GM23338 (cell line): Measurements from ENCODE around the gene RYR2. TPM values are rescaled to one million over a fixed set of nuclear protein-coding genes. Genes with fewer than 3 reads are reported as not detected.
"Not testable (repeated sequence)": the region's sequence is repeated elsewhere in the genome, so short reads cannot be mapped to it uniquely, and the experiment has no call there.

Source experiments
- ATAC-seq: fragments of 200-7000 bp; cut with Tn5 transposase; 3 replicates; pipeline ENCODE4 v1.9.1; 2020
- DNase-seq: peaks from one replicate; pipeline ENCODE4 v3.0.0-alpha.2; 2015; ENCODE audit warnings: low spot score
- H2AFZ ChIP-seq: fragments of 200-600 bp; sonication (generic); 2 replicates; pipeline ENCODE4 v1.8.0; 2016; ENCODE audit warnings: antibody characterized with exemption, mild to moderate bottlenecking, moderate library complexity
- H3F3A ChIP-seq: fragments of 200-600 bp; sonication (generic); replicated peaks from 2 replicates; pipeline ENCODE4 v1.8.0; 2017; ENCODE audit warnings: antibody characterized with exemption, mixed run types, low read depth
- H3K27ac ChIP-seq: fragments of 200-600 bp; sonication (generic); 2 replicates; pipeline ENCODE4 v1.6.1; 2016; ENCODE audit warnings: low read depth
- H3K27me3 ChIP-seq: fragments of 200-600 bp; sonication (generic); 2 replicates; pipeline ENCODE4 v1.8.0; 2016; ENCODE audit warnings: mild to moderate bottlenecking, mixed run types, moderate library complexity; ENCODE audit not compliant: insufficient read depth
- H3K36me3 ChIP-seq: fragments of 200-600 bp; sonication (generic); 2 replicates; pipeline ENCODE4 v1.8.0; 2016; ENCODE audit warnings: mild to moderate bottlenecking; ENCODE audit not compliant: insufficient read depth
- H3K4me1 ChIP-seq: fragments of 200-600 bp; sonication (generic); 2 replicates; pipeline ENCODE4 v1.8.0; 2016; ENCODE audit warnings: mild to moderate bottlenecking, moderate library complexity; ENCODE audit not compliant: insufficient read depth
- H3K4me2 ChIP-seq: fragments of 200-600 bp; sonication (generic); 2 replicates; pipeline ENCODE4 v1.7.1; 2017; ENCODE audit warnings: mixed run types
- H3K4me3 ChIP-seq: fragments of 200-600 bp; sonication (generic); 2 replicates; pipeline ENCODE4 v1.6.1; 2016; ENCODE audit warnings: mixed run types
- H3K79me2 ChIP-seq: fragments of 200-600 bp; sonication (generic); replicated peaks from 2 replicates; pipeline ENCODE4 v1.8.0; 2017; ENCODE audit warnings: mild to moderate bottlenecking; ENCODE audit not compliant: insufficient read depth
- H3K9me2 ChIP-seq: fragments of 200-600 bp; sonication (generic); 2 replicates; pipeline ENCODE4 v1.8.0; 2017; ENCODE audit not compliant: insufficient read depth
- H4K20me1 ChIP-seq: fragments of 200-600 bp; sonication (generic); replicated peaks from 2 replicates; pipeline ENCODE4 v1.8.0; 2017; ENCODE audit warnings: mild to moderate bottlenecking; ENCODE audit not compliant: insufficient read depth
- H3K27ac Mint-ChIP-seq: 2 replicates; pipeline ENCODE4 v1.8.0; 2020; ENCODE audit warnings: inconsistent platforms, mild to moderate bottlenecking, moderate library complexity, mixed read lengths
- H3K27me3 Mint-ChIP-seq: 3 replicates; pipeline ENCODE4 v1.8.0; 2022; ENCODE audit warnings: low read depth, mild to moderate bottlenecking, moderate library complexity, mixed read lengths, inconsistent platforms; ENCODE audit not compliant: insufficient read depth, poor library complexity
- H3K36me3 Mint-ChIP-seq: 3 replicates; pipeline ENCODE4 v1.8.0; 2021; ENCODE audit warnings: low read depth, mild to moderate bottlenecking, inconsistent platforms, moderate library complexity, mixed read lengths
- H3K4me1 Mint-ChIP-seq: 3 replicates; pipeline ENCODE4 v1.8.0; 2020; ENCODE audit warnings: mild to moderate bottlenecking, inconsistent platforms, mixed read lengths
- H3K4me3 Mint-ChIP-seq: 3 replicates; pipeline ENCODE4 v1.8.0; 2021; ENCODE audit warnings: moderate library complexity, mild to moderate bottlenecking, inconsistent platforms, mixed read lengths
- H3K9me3 Mint-ChIP-seq: 3 replicates; pipeline ENCODE4 v1.8.0; 2020; ENCODE audit warnings: moderate library complexity, mild to moderate bottlenecking, inconsistent platforms, mixed read lengths
- CREB1 ChIP-seq: fragments of 250-450 bp; sonication (Bioruptor Pico); IDR thresholded peaks from 2 replicates; pipeline ENCODE4 v1.5.0; 2020; ENCODE audit warnings: low read depth, mild to moderate bottlenecking, moderate library complexity
- CTCF ChIP-seq, 2 experiments: fragments of 200-600 bp in 1 of 2; sonication (generic) in 1 of 2; conservative IDR thresholded peaks; 2 replicates each; pipeline versions ENCODE4 v1.5.1 to v1.6.1; 2016 to 2017; ENCODE audit warnings: antibody characterized with exemption in 2 of 2, low read depth in 2 of 2, mild to moderate bottlenecking in 2 of 2, moderate library complexity in 1 of 2
- ETS1 ChIP-seq: IDR thresholded peaks from 2 replicates; pipeline ENCODE4 v1.6.1; 2016; ENCODE audit warnings: antibody characterized with exemption
- EZH2 ChIP-seq: fragments of 200-600 bp; sonication (generic); IDR thresholded peaks from one replicate; pipeline ENCODE4 v1.8.0; 2017; ENCODE audit warnings: antibody characterized with exemption, mild to moderate bottlenecking, low read depth; ENCODE audit not compliant: unreplicated experiment
- JUNB ChIP-seq: IDR thresholded peaks from one replicate; pipeline ENCODE4 v1.6.1; 2016; ENCODE audit warnings: antibody characterized with exemption; ENCODE audit not compliant: unreplicated experiment
- NANOG ChIP-seq: IDR thresholded peaks from 2 replicates; pipeline ENCODE4 v1.6.1; 2016; ENCODE audit warnings: antibody characterized with exemption, borderline replicate concordance
- REST ChIP-seq: IDR thresholded peaks from one replicate; pipeline ENCODE4 v1.6.1; 2018; ENCODE audit warnings: antibody characterized with exemption; ENCODE audit not compliant: unreplicated experiment
- STAT1 ChIP-seq: IDR thresholded peaks from one replicate; pipeline ENCODE4 v1.6.1; 2016; ENCODE audit warnings: antibody characterized with exemption; ENCODE audit not compliant: unreplicated experiment
- ZNF114 ChIP-seq: fragments of 250-450 bp; sonication (Bioruptor Pico); IDR thresholded peaks from 2 replicates; pipeline ENCODE4 v1.5.0; 2020; ENCODE audit warnings: mild to moderate bottlenecking, moderate library complexity
- ZNF331 ChIP-seq: fragments of 250-450 bp; sonication (Bioruptor Pico); IDR thresholded peaks from 2 replicates; pipeline ENCODE4 v1.5.0; 2020; ENCODE audit warnings: low read depth, mild to moderate bottlenecking, moderate library complexity
- polyA plus RNA-seq: library from polyadenylated mRNA; unstranded; fragments of >200 nt; fragmentation: Nextera tagmentation; extraction: Ambion mirVana; gene quantifications from 2 replicates; pipeline ENCODE4 v1.2.1, GENCODE V29; 2016
- total RNA-seq: library from RNA; depleted of rRNA; stranded (reverse); fragments of >200 nt; shearing (Covaris generic); gene quantifications from 2 replicates; pipeline ENCODE4 v1.2.3, GENCODE V29; 2014

The RYR2 gene
- total and polyA plus RNA-seq, 2 experiments from 2014 or later = 8.9 to 10.0 TPM

- no peak for TF ChIP-seq REST
- no peak for TF ChIP-seq JUNB
- TF ChIP-seq EZH2 = no peak
- TF ChIP-seq ZNF331 (CRISPR knock-in tag) = no peak
- TF ChIP-seq NANOG = no peak
- no peak for TF ChIP-seq STAT1
- no peak for TF ChIP-seq ZNF114 (CRISPR knock-in tag)
- no peak for TF ChIP-seq ETS1
- TF ChIP-seq CTCF (conservative IDR thresholded peaks at IDR 0.05; ENCODE audit: low read depth in 2 of 2) = no peak
- TF ChIP-seq CREB1 (CRISPR knock-in tag) = no peak
These were observed 107.9 kb downstream of the RYR2 start (continued) for GRCh38 chr1:237149857-237150256.

- H3K36me3 ChIP-seq = not testable (repeated sequence)
These were observed 110.0 kb downstream of the RYR2 start for GRCh38 chr1:237151979-237152378.

More at GRCh38 chr1:237151979-237152378, 110.0 kb downstream of the RYR2 start:
- not testable (repeated sequence) for H3K27ac ChIP-seq, H3K27ac Mint-ChIP-seq, H3K4me3 Mint-ChIP-seq, H3K27me3 ChIP-seq, H3K4me1 Mint-ChIP-seq, ATAC-seq, H4K20me1 ChIP-seq, H3F3A ChIP-seq, H3K27me3 Mint-ChIP-seq, H2AFZ ChIP-seq, H3K4me2 ChIP-seq, H3K9me2 ChIP-seq, DNase-seq, H3K36me3 Mint-ChIP-seq, H3K9me3 Mint-ChIP-seq, H3K4me3 ChIP-seq
- peaks cover 73% of the 10 kb centered on the region for H3K79me2 ChIP-seq
- H3K4me1 ChIP-seq = peaks cover 12% of the 10 kb centered on the region
